Myocyte (in vitro differentiated cells): ENCODE data around the gene TTC38. TPM values are rescaled to one million over a fixed set of nuclear protein-coding genes. Genes with fewer than 3 reads are reported as not detected.
A peak's percentile ranks its signal among the peaks of the same experiment; 100 is the strongest.

Source experiments
- DNase-seq: peaks from one replicate; pipeline ENCODE4 v3.0.0-alpha.2; 2012; ENCODE audit warnings: low read depth
- total RNA-seq: library from RNA; depleted of rRNA; stranded (reverse); fragments of >200 nt; gene quantifications from 2 replicates; pipeline ENCODE4 v1.2.3, GENCODE V29; 2014

Gene TTC38
- total RNA-seq, 1 donor from 2014 or later = 38.9 TPM

DNA sequence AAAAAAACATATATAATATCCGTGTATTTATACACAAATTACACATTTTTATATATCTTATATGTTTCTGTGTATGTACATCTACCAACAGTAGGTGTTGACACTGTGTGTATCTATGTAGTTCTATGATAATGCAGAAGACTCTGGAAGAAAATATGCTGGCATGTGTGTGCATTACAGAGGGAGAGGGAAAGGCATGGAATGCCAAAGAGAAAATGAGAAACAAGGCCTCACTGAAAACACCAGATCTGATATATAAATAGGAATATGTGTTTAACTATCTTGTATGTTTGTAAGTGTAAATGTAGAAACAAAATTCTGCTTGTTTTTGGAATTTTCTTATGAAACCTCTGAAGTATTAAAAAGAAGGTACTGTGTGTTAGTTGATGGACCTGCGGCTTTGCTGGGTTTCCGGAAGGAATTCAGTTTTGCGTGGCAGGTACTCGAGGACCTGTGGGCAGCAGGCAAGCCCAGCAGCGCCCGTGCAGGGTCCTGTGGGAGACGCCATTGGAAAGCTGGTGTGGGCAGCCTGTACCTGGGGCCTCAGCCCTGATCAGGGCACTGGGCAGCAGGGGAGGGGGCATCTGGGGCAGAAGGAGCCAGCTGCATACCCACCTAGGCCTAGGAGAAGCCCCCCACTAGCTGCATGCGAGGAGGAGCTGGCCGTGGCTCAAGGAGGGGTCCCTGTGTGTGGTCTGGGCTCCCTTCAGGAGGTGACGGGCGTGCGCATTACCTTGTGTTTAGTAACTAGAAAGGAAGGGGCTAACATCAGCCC is 60.1 kb downstream of the TTC38 start:
- no peak for DNase-seq

DNA sequence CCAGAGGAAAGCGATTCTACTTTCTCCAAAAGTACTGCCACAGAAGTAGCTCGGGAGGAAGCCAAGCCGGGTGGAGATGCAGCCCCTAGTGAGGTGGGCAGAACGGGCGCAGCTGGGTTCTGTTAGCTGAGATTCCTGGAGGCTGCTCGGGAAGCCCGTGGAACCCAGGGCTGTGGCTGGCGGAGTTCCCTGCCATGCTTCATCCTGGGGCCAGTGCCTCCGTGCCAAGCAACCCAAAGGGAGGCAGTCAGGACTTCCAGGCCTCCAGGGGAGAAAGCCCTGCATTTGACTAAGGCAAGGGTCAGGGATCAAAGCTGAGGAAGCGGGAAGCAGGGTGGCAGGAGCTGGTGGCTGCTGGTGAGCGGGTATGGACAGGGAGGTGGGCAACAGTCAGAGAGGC is 61.0 kb downstream of the TTC38 start:
- no peak for DNase-seq

- DNase-seq = no peak
These were observed 61.8 kb downstream of the TTC38 start for GRCh38 chr22:46329616-46330015.

DNA sequence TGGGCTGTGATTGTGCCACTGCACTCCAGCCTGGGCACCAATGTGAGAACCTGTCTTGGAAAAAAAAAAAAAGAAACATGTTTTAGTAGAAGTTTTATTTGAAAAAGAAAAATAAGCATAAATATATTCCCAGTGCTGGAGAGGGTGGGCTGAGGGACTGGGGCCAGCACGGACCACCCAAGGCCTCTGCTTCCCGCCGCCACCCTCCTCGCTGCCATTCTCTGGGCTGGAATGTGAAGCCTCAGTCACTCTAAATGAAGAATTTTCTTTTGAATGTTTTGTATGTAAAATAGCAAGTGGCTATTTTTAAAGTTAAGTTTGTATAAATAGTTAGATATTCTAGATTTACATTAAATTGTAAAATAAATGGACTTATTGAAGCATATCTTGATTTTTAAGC is 62.6 kb downstream of the TTC38 start:
- no peak for DNase-seq

- DNase-seq = no peak
These were observed 63.7 kb downstream of the TTC38 start for GRCh38 chr22:46331496-46331895.

DNA sequence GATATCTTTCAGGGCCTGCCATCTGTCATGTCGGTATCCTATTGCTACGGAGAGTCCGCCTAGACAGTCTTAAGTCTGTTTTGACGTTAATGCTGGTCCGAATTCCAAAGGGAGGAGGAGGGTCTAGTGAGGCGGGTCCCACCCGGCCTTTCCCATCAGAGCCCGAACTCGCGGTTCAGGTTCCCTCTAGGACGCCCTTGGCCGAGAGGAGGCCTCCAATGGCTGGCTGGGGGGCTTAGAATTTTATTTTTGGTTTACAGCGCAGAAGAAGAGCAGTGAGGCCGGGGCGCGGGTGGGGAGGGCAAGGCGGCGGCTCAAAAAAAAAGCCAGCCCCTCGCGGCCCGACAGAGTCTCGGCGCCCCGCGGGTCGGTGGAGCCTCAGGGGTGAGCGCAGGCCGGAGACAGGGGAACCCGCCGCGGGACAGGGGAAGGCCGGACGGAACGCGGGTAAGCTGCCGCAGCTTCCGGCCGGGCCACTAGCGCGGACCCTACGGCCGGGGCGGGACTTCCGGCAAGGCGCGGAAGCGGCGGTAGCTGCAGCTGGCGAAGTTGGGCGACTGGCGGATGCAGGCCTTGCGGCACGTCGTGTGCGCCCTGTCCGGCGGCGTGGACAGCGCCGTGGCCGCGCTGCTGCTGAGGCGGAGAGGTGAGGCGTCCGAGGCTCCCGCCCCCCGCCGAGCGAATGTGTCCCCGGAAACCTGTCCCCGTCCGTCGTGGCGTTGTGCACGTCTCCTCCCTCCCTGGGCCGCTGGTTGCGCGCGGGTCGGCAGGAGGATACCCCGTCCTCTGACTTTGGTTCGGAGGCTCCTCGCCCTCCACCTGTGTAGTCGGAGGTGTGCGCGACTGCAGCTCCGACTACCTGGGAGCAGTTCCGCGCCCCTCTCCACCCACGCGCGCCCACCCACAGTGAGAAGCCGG is 67.7 kb downstream of the TTC38 start, which contains the start of gene TRMU:
TRMU (plus strand) TSS at position 514 of the 918 bp plus-strand sequence; CDS start at position 565, 51 bp downstream.
- peak; percentile 90 for DNase-seq

- DNase-seq = peak; percentile 27
These were observed 68.6 kb downstream of the TTC38 start for GRCh38 chr22:46336119-46337078.

- no peak for DNase-seq
These were observed 70.1 kb downstream of the TTC38 start for GRCh38 chr22:46337870-46338269.

- DNase-seq = no peak
These were observed 70.8 kb downstream of the TTC38 start for GRCh38 chr22:46338636-46339035.

GRCh38 chr22:46339956-46340355 is 72.1 kb downstream of the TTC38 start:
- DNase-seq = no peak

DNA sequence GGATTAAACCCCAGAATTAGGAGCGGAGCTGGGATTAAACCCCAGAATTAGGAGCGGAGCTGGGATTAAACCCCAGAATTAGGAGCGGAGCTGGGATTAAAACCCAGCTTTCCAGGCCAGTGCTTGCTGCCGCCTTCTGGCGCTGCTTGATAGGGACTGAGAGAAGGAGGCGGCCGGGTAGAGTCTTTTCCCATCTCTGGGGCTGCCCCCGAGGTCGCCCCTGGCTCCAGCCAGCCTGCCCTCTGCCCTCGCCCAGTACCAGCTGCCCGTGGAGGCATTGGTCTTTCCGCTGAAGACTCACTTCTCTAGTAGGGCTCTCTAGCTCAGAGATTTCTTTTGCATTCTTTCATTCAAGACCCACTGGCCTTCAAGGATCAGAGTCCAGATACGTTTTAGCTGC is 72.9 kb downstream of the TTC38 start:
- no peak for DNase-seq

Other genes starting within 250 kb of the TTC38 start
- 17.5 and 26.3 TPM in 2 replicates for gene PPARA, start 117.5 kb upstream of the TTC38 start, total RNA-seq
- gene CDPF1, start 17.7 kb upstream of the TTC38 start, total RNA-seq = 11.6 and 21.3 TPM in 2 replicates
- gene PKDREJ, start 4.7 kb upstream of the TTC38 start, total RNA-seq = not detected in 2 replicates
- gene GTSE1, start 28.9 kb downstream of the TTC38 start, total RNA-seq = 0.35 and 0.47 TPM in 2 replicates
- 34.9 and 40.2 TPM in 2 replicates for gene TRMU, start 67.7 kb downstream of the TTC38 start, total RNA-seq